ENCODE data around the gene CCDC188.

Gene CCDC188

GRCh38 chr22:20184501-20185165 is 33.8 kb upstream of the CCDC188 start:
- no peak for DNase-seq (ENCODE audit: low read depth)

- DNase-seq (ENCODE audit: low read depth): no peak
Observed at GRCh38 chr22:20183823-20184222, 33.0 kb upstream of the CCDC188 start.

- DNase-seq (ENCODE audit: low read depth): no peak
Observed at GRCh38 chr22:20183101-20183500, 32.2 kb upstream of the CCDC188 start.

- DNase-seq (ENCODE audit: low read depth): no peak
Observed at GRCh38 chr22:20182365-20182764, 31.5 kb upstream of the CCDC188 start.

GRCh38 chr22:20181884-20182236 is 31.0 kb upstream of the CCDC188 start:
- DNase-seq (ENCODE audit: low read depth): no peak

- no peak for DNase-seq (ENCODE audit: low read depth)
Observed at GRCh38 chr22:20181194-20181883, 30.5 kb upstream of the CCDC188 start.

GRCh38 chr22:20180640-20181039 is 29.8 kb upstream of the CCDC188 start:
- DNase-seq (ENCODE audit: low read depth): no peak

GRCh38 chr22:20180245-20180630 is 29.4 kb upstream of the CCDC188 start:
- DNase-seq (ENCODE audit: low read depth): no peak

- DNase-seq (ENCODE audit: low read depth): no peak
Observed at GRCh38 chr22:20179455-20180244, 28.8 kb upstream of the CCDC188 start.

GRCh38 chr22:20178915-20179227 is 28.0 kb upstream of the CCDC188 start:
- DNase-seq (ENCODE audit: low read depth): no peak

GRCh38 chr22:20178075-20178914 is 27.4 kb upstream of the CCDC188 start:
- DNase-seq (ENCODE audit: low read depth): no peak

GRCh38 chr22:20177217-20177911 is 26.5 kb upstream of the CCDC188 start:
- DNase-seq (ENCODE audit: low read depth): no peak

- no peak for DNase-seq (ENCODE audit: low read depth)
Observed at GRCh38 chr22:20176421-20177085, 25.7 kb upstream of the CCDC188 start.

- DNase-seq (ENCODE audit: low read depth): no peak
Observed at GRCh38 chr22:20175597-20175900, 24.7 kb upstream of the CCDC188 start.

- no peak for DNase-seq (ENCODE audit: low read depth)
Observed at GRCh38 chr22:20174785-20175596, 24.1 kb upstream of the CCDC188 start.

GRCh38 chr22:20173772-20174171 is 22.9 kb upstream of the CCDC188 start:
- no peak for DNase-seq (ENCODE audit: low read depth)

GRCh38 chr22:20173246-20173645 is 22.4 kb upstream of the CCDC188 start:
- DNase-seq (ENCODE audit: low read depth): no peak

GRCh38 chr22:20172141-20172613 is 21.3 kb upstream of the CCDC188 start:
- DNase-seq (ENCODE audit: low read depth): no peak

GRCh38 chr22:20171288-20172140 is 20.7 kb upstream of the CCDC188 start:
- no peak for DNase-seq (ENCODE audit: low read depth)

Measured in activated gamma-delta T cell treated with anti-CD3 and anti-CD28 coated beads, Interleukin-2, amount 50 U/mL, for 16 hours (primary cell).